GM19099 (cell line): ENCODE measurements around the gene MAT2A.

Experiments used
- POLR2A ChIP-seq: IDR thresholded peaks from 3 replicates; pipeline ENCODE4 v1.6.1; 2011; ENCODE audit warnings: low read depth; ENCODE audit not compliant: insufficient read length; ENCODE audit errors: extremely low read depth

MAT2A gene

DNA sequence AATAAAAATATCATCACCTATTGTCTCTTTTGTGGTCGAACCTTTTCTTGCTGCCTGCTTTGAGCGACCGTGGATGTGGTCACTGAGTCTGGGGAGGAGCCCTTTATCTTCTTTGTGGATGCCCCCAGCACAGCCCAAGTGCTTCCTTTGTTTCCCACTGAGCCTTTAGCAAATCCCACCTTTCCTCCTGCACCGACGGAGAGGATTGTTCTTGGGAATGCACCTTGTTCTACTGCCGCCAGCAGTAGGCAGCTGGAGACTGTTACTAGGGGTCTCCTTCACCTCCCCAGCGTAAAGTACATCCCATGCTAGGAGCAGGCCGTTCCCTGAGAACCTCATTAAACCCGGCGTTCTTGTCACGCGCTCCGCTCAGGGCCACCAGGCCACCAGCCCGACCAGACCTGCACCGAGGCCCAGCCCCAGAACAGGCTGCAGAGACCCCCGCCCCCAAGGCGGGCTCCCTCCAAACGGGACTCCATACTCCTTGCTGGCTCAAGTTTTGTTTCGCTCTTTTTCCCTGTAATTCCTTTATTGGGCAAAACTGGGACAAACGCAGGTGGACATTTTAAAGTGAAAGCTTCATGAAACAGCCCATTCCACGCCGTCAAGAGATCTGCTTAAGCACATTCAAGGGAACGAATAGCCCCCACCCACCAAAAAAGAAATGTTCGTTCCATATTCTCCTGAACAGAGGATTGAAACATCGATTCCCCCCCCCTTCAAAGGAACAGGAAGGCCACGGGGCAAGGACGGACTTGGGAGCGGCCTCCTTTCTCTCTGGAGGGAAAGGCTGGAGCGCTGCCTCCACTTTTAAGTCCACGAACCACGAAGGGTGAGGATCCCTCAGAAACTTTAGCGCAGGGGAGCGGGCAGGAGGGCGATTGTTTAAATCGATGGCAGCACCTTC is 1.1 kb upstream of the MAT2A start:
- TF ChIP-seq POLR2A: peak; percentile 56

DNA sequence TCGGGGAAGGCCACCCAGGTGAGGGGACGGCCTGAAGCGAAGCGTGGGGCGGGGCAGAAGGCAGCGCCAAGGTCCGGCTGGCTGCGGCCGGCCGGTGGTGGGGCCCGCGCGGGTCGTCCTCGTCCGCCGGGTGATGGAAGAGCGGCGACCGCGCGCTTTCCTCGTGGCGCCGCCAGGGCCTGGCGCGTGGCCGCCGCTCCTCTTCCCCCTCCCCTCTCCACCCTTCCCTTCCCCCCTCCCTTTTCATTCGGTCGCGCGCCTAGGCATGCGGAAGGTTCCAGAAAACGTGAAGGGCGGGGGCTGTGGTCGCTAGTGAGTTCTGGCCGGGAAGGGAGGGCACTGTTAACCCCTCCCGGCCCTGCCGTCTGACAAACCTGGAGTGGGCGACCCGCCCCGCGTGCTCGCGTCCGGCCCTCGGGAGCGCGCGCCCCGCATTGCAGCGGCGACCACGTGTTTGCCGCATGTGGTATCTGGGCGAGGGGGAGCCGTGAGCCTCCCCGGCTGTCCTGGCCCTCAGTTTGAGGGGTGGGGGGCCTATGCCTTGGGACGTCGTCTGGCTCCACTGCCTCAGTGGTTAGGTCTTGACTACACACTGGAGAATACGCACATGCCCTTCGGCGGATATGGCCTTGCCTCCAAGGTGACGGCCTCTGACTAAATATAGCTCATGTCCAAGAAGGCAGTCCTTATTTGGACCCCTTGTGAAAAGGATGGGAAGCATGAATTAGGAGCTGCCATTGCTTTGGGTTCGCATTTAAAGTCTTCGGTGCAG is 579 bp downstream of the MAT2A start:
- TF ChIP-seq POLR2A: no peak

DNA sequence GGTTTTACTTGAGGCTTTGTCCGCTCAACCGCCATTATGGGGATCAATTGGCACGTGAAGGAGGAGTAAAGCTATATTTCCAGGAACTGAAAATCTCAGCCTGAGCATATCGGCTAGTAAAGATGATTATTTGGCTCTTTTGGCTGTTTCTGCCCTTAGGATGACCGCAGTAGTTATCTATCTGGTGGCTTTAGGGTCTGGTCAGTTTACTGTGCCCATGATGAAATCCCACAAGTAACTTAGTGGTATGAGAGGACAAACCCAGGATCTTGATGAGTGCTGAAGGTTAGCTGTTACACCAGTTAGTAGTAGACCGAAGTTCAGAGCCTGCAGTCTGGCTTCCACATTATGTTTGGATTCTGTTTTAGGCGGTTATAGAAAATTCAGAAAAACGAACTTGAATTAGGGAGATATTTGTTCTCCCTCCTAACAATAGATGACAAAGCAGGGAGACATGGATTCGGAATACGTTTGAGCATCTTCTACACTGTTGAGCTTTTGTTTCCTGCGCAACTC is 1.2 kb downstream of the MAT2A start:
- no peak for TF ChIP-seq POLR2A

DNA sequence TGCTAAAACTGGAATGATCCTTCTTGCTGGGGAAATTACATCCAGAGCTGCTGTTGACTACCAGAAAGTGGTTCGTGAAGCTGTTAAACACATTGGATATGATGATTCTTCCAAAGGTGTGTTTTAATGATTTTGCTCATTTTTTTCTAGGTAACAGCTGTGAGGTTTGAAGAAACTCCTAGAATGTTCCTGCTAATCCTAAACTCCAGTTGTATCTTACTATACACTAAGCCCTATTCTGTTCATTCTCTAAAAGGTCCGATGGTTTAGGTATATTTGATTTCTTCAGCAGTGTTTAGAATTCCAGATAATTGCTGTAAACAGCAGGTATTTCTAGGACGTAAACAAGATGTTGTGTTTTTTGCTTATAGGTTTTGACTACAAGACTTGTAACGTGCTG is 2.3 kb downstream of the MAT2A start:
- no peak for TF ChIP-seq POLR2A

DNA sequence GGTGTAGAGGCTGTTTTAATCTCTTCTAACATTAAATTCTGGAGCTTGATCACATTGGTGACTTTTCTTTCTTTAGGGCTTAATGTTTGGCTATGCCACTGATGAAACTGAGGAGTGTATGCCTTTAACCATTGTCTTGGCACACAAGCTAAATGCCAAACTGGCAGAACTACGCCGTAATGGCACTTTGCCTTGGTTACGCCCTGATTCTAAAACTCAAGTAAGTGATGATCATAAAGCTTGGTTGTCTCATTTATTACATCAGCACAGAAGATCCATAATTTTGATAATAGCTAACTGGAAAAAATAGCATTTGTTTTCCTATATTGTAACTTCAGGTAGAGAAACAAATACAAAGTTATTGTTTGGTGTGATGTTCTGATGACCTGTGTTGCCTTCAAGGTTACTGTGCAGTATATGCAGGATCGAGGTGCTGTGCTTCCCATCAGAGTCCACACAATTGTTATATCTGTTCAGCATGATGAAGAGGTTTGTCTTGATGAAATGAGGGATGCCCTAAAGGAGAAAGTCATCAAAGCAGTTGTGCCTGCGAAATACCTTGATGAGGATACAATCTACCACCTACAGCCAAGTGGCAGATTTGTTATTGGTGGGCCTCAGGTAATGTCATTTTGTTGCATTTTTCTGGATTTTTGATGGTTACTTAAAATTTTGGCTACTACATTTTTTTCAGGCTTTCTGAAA is 2.9 kb downstream of the MAT2A start:
- no peak for TF ChIP-seq POLR2A

DNA sequence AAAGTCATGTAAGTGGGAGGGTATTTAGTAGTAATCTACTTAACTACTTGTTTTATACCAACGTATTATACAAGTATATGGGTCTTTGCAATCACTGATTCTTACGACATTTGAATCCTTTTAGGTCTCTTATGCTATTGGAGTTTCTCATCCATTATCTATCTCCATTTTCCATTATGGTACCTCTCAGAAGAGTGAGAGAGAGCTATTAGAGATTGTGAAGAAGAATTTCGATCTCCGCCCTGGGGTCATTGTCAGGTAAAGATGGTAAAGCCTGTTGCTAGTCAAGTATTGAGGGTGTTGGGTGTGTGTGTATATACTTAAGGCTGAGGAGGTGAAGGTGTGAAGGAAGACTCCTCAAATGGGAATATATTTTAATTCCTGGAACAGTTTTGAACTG is 3.8 kb downstream of the MAT2A start:
- no peak for TF ChIP-seq POLR2A

DNA sequence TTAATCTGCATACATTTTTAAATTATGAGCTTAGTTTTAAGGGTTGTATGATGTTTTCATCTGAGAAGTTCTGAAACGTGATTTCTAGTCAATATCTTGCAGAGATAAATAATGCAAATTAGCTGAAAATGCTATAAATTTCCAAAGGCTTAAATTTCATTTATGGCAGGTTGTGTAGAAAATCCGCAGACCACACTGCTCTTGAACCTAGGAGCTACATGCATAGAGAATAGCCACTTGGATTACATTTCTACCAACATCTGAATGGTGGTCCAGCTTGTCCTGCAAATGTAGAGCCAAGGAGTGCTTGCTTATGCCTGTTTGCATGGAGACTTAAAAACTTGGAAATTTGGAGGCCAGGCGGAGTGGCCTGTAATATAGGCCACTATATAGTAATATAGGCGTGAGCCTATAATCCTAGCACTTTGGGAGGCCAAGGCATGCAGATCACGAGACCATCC is 6.8 kb downstream of the MAT2A start:
- TF ChIP-seq POLR2A: no peak

DNA sequence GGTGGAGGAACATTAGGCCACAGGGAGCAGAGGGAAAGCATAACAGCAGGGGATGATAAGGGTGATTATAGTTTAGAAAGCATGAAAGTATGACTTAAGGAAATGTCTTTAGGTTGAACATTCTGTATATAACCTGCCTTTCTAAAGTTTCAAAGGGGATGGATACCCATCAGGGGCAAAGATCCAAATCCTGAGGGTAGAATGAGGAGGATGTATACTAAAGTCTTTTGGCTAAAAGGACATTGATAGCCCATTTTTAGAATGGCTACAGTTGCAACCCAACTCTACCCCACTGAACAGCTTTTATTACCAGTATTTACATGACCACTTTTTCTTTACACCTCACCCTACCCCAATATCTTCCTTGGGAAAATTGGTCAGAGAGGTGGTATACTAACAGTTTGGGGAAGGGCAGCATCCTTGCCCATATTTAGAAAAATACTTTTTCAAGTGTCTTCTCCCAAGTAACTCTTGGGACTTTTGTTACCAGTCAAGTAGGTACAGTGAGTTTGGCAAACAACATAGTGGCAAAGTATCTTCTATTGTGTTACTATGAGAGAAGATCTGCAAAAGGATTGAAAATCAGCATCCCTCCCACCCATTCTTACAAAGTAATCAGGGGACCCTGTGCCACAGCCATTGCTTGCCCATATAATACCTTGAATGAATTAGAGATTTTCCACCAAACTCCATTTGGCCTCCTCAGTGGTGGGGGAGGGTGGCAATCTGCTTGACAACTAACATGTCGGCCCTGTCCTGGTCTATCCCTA is 8.3 kb downstream of the MAT2A start:
- TF ChIP-seq POLR2A: no peak

DNA sequence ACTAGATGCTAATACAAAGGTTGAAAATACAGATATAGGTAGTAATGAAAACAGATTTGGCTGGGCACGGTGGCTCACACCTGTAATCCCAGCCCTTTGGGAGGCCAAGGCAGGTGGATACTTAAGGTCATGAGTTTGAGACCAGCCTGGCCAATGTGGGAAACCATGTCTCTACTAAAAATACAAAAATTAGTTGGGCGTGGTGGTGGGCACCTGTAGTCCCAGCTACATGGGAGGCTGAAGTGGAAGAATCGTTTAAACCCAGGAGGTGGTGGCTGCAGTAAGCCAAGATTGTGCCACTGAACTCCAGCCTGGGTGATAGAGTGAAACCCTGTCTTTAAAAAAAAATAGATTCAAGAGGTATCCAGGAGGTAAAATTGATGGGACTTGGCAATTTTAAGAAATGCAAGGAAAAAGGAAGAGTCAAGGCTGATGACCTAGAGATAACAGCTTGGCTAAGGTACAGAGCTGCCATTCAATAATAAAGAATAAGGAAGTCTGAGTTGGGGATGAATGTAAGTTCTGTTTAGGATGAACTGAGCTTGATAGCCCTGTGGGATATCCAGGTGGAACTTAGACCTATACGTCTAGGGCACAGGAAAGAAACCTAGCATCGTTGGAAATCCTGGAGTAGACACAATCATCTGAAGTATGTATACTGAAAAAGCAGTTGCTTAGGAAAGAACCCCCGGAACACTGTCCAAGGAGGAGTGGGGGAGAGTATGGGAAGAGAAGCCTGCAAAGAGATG is 9.1 kb downstream of the MAT2A start:
- TF ChIP-seq POLR2A: no peak

DNA sequence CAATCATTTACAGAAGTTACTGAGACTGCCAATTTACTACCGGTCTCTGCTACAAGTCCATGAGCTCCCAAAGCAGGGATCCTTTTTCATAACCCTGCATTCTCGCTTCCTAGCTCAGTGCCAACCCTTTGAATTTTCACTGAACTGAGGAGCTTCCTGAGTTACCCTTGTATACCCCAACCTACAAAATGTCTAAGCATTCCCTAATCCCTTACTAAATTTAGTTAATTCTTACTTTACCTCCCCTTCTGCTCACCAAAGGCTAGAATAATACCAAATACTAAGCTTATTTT is 9.6 kb downstream of the MAT2A start:
- no peak for TF ChIP-seq POLR2A

DNA sequence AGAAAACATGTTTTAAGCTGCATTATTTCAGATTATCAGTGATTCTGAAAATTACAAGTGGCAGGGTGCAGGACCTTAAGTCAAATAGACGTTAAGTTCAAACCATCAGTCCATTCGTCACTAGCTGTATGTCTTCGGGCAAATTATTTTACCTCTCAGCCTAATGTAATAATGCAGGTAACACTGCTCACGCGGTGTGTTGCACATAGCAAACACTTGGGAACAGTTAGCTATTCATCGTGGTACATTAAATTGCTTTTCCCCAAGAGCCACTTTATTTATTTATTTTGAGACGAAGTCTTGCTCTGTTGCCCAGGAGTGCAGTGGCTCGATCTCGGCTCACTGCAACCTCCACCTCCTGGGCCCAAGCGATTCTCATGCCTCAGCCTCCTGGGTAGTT is 10.1 kb downstream of the MAT2A start:
- TF ChIP-seq POLR2A: no peak

DNA sequence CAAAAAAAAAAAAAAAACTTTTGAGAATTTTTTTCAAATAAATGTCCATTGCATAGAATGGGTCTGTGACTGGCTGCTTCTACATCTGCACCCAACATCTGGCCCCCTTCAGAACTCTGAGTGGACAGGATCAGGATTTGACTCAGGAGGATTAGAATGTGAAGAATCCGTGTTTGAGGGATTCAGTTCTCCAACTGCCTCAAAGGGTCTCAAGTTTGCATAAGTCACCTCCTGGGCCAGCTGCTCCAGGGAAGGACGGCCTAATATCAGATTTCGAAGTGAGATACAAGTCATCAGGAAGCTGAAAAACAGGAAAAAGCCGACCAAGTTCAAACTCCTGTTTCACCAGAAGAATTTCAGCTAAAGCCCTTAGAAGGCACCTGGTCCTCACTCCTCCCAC is 10.9 kb downstream of the MAT2A start:
- TF ChIP-seq POLR2A: no peak

DNA sequence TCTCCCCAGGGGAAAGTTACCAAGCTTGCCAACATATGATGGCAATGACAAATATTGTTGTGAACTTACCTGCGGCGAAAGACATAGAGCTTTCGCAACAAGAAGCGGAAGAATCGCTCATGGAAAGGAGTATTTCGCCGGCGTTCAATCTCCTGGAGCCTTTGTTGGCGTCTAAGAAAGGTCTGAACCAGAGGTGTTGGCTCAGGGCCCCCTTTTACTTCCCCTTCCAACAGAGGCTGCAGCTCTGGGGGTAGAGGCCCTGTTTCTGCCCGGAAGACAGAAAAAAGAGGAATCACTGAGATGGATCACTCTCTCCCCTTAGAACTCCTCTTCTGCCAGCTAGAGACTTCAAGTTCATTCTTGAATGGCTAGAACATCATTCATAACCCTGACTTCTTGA is 11.5 kb downstream of the MAT2A start:
- no peak for TF ChIP-seq POLR2A

DNA sequence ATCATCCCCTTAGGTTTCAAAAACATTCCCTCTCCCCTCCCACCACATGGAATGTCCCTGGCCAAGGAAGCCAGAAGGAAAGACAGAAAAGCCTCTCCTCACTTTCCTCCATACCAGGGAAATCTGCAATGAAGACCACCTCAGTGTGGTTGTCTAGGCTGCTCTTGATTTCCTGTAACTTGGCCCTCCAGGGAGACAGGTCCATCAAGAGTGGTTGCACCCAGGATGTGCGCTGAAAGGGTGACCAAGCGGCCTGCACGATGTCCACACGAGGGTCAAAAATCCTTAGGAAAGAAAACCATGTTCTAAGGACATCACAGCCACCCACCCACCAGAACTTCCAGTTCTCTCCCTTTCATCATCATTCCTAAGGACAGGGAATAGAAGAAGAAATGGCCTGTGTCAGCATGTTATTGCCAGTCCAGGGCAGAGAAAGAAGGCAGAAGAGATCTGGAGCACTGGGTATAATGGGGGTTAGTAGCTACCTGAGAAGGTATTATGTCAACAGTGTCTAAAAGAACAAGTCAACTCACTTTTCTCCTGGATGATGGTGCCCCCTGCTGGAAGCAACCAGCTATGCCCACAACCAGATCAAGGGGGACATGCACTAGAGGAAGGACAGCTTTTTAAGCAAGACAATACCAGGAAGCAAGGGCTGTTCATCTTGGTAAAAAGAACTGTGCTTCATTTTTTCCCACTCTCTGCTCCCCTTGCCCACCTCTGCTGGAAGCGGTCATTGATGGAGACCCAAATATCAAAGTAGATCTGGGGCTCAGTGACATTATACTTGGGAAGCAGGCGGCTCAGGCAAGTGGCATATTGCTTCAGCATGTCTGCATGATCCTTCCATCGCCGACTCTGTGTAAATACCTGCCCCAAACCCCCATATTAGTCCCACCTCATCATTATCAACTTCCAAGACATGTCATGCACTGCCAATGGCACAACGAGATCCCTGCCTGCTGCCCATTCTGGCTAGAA is 13.0 kb downstream of the MAT2A start:
- TF ChIP-seq POLR2A: no peak
